Activated naive CD4-positive, alpha-beta T cell treated with anti-CD3 and anti-CD28 coated beads for 36 hours (primary cell): ENCODE data around the gene JAG2. TPM values are rescaled to one million over a fixed set of nuclear protein-coding genes. Genes with fewer than 3 reads are reported as not detected.

ENCODE experiments used
- CTCF ChIA-PET: fragments of 350-600 bp; sonication (Branson Sonifier 250); formaldehyde crosslinking; loops from one replicate; lab custom pipeline; 2021; ENCODE audit warnings: antibody characterized with exemption; lab: Charles Lee
- DNase-seq: peaks from one replicate; pipeline ENCODE4 v3.0.0-alpha.2; 2020
- H3K27ac Mint-ChIP-seq: one replicate; pipeline ENCODE4 v1.8.0; 2021; ENCODE audit warnings: mild to moderate bottlenecking, mixed read lengths
- H3K27me3 Mint-ChIP-seq: one replicate; pipeline ENCODE4 v1.8.0; 2021; ENCODE audit warnings: low read depth, mixed read lengths
- H3K36me3 Mint-ChIP-seq: one replicate; pipeline ENCODE4 v1.8.0; 2021; ENCODE audit warnings: low read depth, mixed read lengths
- H3K4me1 Mint-ChIP-seq: one replicate; pipeline ENCODE4 v1.8.0; 2021; ENCODE audit warnings: low read depth, mixed read lengths
- H3K4me3 Mint-ChIP-seq: one replicate; pipeline ENCODE4 v1.8.0; 2021; ENCODE audit warnings: mild to moderate bottlenecking, moderate library complexity, mixed read lengths
- H3K9me3 Mint-ChIP-seq: one replicate; pipeline ENCODE4 v1.8.0; 2021; ENCODE audit warnings: mixed read lengths
- intact Hi-C: fragments of 100-400 bp; cut with micrococcal nuclease; formaldehyde crosslinking; loops from one replicate; pipeline ENCODE4 v1.15.1; 2023
- total RNA-seq, 2 experiments: library from RNA; stranded (reverse); gene quantifications; one replicate each; pipeline ENCODE4 v1.2.3, GENCODE V29; 2021

Gene JAG2
- total RNA-seq, 2 experiments from 2014 or later, result 2.9 to 3.6 TPM

- intact Hi-C loops, result no loop called here
- Mint-ChIP-seq H3K4me3 (no peak overlapping the region), H3K4me1 (no peaks in the 10 kb centered on the region), H3K27me3 (no peaks in the 10 kb centered on the region), H3K36me3 (no peaks in the 10 kb centered on the region), H3K27ac (no peak overlapping the region), H3K9me3 (no peaks in the 10 kb centered on the region)
- CTCF ChIA-PET, result no interaction called here
- DNase-seq, result no peak
Measured at GRCh38 chr14:105150368-105151083, 18.1 kb downstream of the JAG2 start.

GRCh38 chr14:105150026-105150367, 18.6 kb downstream of the JAG2 start:
- intact Hi-C loops, result no loop called here
- Mint-ChIP-seq H3K27me3 (no peaks in the 10 kb centered on the region), H3K9me3 (no peaks in the 10 kb centered on the region), H3K27ac (no peak overlapping the region), H3K36me3 (no peaks in the 10 kb centered on the region), H3K4me1 (no peaks in the 10 kb centered on the region), H3K4me3 (no peak overlapping the region)
- CTCF ChIA-PET, result no interaction called here
- no peak for DNase-seq

- Mint-ChIP-seq H3K36me3 (no peaks in the 10 kb centered on the region), H3K4me1 (no peaks in the 10 kb centered on the region), H3K27ac (no peak overlapping the region), H3K4me3 (no peak overlapping the region), H3K27me3 (no peaks in the 10 kb centered on the region), H3K9me3 (no peaks in the 10 kb centered on the region)
- intact Hi-C loops, result no loop called here
- CTCF ChIA-PET, result no interaction called here
- DNase-seq, result no peak
Measured at GRCh38 chr14:105149146-105149781, 19.3 kb downstream of the JAG2 start.

- no peak overlapping the region for H3K27ac Mint-ChIP-seq
- no peaks in the 10 kb centered on the region for H3K4me1 Mint-ChIP-seq
- DNase-seq, result no peak
- CTCF ChIA-PET, result no interaction called here
- no peaks in the 10 kb centered on the region for H3K9me3 Mint-ChIP-seq
- no peaks in the 10 kb centered on the region for H3K36me3 Mint-ChIP-seq
- intact Hi-C loops, result no loop called here
- no peaks in the 10 kb centered on the region for H3K27me3 Mint-ChIP-seq
- H3K4me3 Mint-ChIP-seq, result no peak overlapping the region
Measured at GRCh38 chr14:105148604-105149145, 19.9 kb downstream of the JAG2 start.

- H3K4me1 Mint-ChIP-seq, result no peaks in the 10 kb centered on the region
- H3K36me3 Mint-ChIP-seq, result no peaks in the 10 kb centered on the region
- H3K27me3 Mint-ChIP-seq, result no peaks in the 10 kb centered on the region
- DNase-seq, result no peak
- no peak overlapping the region for H3K27ac Mint-ChIP-seq
- no peak overlapping the region for H3K4me3 Mint-ChIP-seq
- intact Hi-C loops, result no loop called here
- H3K9me3 Mint-ChIP-seq, result no peaks in the 10 kb centered on the region
- CTCF ChIA-PET, result no interaction called here
Measured at GRCh38 chr14:105147671-105148603, 20.6 kb downstream of the JAG2 start.

GRCh38 chr14:105146976-105147635, 21.5 kb downstream of the JAG2 start:
- no peaks in the 10 kb centered on the region for H3K36me3 Mint-ChIP-seq
- CTCF ChIA-PET, result interaction anchor here (0.6 kb wide), 1 partner anchor 94 kb away, joined by 4 read pairs; no protein-coding TSS in a partner anchor
- intact Hi-C loops, result no loop called here
- H3K4me3 Mint-ChIP-seq, result no peak overlapping the region
- H3K27ac Mint-ChIP-seq, result no peak overlapping the region
- H3K9me3 Mint-ChIP-seq, result no peaks in the 10 kb centered on the region
- DNase-seq, result no peak
- H3K27me3 Mint-ChIP-seq, result no peaks in the 10 kb centered on the region
- H3K4me1 Mint-ChIP-seq, result no peaks in the 10 kb centered on the region

GRCh38 chr14:105146181-105146975, 22.2 kb downstream of the JAG2 start:
- no peaks in the 10 kb centered on the region for H3K36me3 Mint-ChIP-seq
- H3K4me3 Mint-ChIP-seq, result no peak overlapping the region
- intact Hi-C loops, result no loop called here
- no peak for DNase-seq
- H3K9me3 Mint-ChIP-seq, result no peaks in the 10 kb centered on the region
- no peak overlapping the region for H3K27ac Mint-ChIP-seq
- H3K27me3 Mint-ChIP-seq, result no peaks in the 10 kb centered on the region
- H3K4me1 Mint-ChIP-seq, result no peaks in the 10 kb centered on the region
- CTCF ChIA-PET, result interaction anchor here (0.6 kb wide), 1 partner anchor 93 kb away, joined by 4 read pairs; no protein-coding TSS in a partner anchor

- Mint-ChIP-seq H3K9me3 (peaks cover 2% of the 10 kb centered on the region), H3K36me3 (peaks cover 1% of the 10 kb centered on the region), H3K27me3 (no peaks in the 10 kb centered on the region), H3K4me3 (no peak overlapping the region), H3K27ac (no peak overlapping the region), H3K4me1 (no peaks in the 10 kb centered on the region)
- CTCF ChIA-PET, result no interaction called here
- DNase-seq, result no peak
- intact Hi-C loops, result no loop called here
Measured at GRCh38 chr14:105145381-105146180, 23.0 kb downstream of the JAG2 start.

GRCh38 chr14:105144666-105145380, 23.8 kb downstream of the JAG2 start:
- intact Hi-C loops, result no loop called here
- no peak overlapping the region for H3K4me3 Mint-ChIP-seq
- H3K27ac Mint-ChIP-seq, result no peak overlapping the region
- DNase-seq, result no peak
- H3K36me3 Mint-ChIP-seq, result peaks cover 2% of the 10 kb centered on the region
- peaks cover 4% of the 10 kb centered on the region for H3K9me3 Mint-ChIP-seq
- H3K4me1 Mint-ChIP-seq, result no peaks in the 10 kb centered on the region
- CTCF ChIA-PET, result no interaction called here
- no peaks in the 10 kb centered on the region for H3K27me3 Mint-ChIP-seq

- no peak overlapping the region for H3K27ac Mint-ChIP-seq
- H3K27me3 Mint-ChIP-seq, result no peaks in the 10 kb centered on the region
- H3K4me3 Mint-ChIP-seq, result no peak overlapping the region
- peaks cover 5% of the 10 kb centered on the region for H3K9me3 Mint-ChIP-seq
- H3K4me1 Mint-ChIP-seq, result no peaks in the 10 kb centered on the region
- no peak for DNase-seq
- H3K36me3 Mint-ChIP-seq, result peaks cover 2% of the 10 kb centered on the region
- CTCF ChIA-PET, result no interaction called here
- intact Hi-C loops, result no loop called here
Measured at GRCh38 chr14:105144026-105144665, 24.4 kb downstream of the JAG2 start.
